ENCODE results near the gene LPAR5. TPM values are rescaled to one million over a fixed set of nuclear protein-coding genes. Genes with fewer than 3 reads are reported as not detected.

Gene LPAR5
- 1 to 10 TPM; 3.1 to 4.5 TPM for total RNA-seq

DNA sequence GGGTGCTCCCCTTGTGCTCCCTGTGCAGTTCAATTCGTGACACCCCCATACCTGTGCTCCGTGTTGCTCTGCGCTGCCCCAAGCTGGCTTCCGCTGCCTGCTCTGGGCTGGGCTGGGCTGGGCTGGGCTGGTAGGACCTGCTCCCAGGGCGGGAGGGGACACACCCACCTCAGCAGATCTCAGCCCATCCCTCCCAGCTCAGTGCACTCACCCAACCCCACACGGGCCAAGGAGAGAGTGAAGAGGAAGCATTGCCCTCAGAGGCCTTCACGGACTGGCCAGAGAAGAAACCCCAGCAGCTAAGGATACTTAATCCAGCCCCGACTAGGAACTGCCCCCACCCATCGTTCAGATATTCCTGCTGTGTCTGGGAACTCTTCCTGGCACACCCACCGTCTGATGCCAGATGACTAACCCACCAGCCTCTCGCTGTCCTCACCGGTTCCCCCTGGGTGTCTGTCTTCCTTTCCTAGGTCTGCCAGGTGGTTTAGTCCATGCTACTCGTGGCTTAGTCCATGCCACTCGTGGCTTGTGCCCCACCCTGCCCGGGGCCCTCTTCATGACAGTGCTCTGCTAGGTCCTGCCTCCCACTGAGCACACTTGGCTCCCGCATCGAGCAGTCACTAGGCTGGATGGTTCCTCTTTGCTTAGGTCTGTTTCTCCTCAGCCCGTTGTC lies at the start of gene LPAR5:
LPAR5 (minus strand) TSS at position 104 of the 676 bp plus-strand sequence. CDS start 14,711 bp downstream, outside the sequence.
- peak; percentile 43 for ATAC-seq (replicated peaks)
- Mint-ChIP-seq H3K4me1 (peaks cover 16% of the 10 kb centered on the region), H3K27me3 (no peaks in the 10 kb centered on the region), H3K27ac (peak within 1 kb of the TSS; percentile 52), H3K9me3 (no peaks in the 10 kb centered on the region), H3K4me3 (peak within 1 kb of the TSS; percentile 50), H3K36me3 (ENCODE audit: low read depth) (no peaks in the 10 kb centered on the region)

DNA sequence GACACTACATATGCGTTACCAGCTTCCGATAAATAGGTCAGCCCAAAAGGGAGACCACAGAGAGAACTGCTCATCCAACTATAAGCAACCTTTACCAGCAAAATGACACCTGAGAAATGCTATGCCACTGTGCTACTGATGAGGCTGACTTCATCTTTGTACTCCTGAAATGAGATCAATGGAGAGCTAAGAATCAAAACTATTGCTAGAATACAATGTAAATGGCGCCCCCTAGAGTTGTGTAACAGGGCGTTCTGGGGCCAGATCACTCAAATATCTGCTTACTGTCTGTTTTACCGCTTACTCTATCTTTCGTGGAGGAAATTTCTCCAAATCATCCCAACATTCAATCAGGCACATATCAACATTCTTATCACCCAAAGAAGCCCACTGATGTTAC lies 48.9 kb upstream of the LPAR5 start:
- H3K4me1 Mint-ChIP-seq = peaks cover 43% of the 10 kb centered on the region
- no peaks in the 10 kb centered on the region for H3K9me3 Mint-ChIP-seq
- H3K4me3 Mint-ChIP-seq = peak overlapping the region; percentile 95
- H3K36me3 Mint-ChIP-seq (ENCODE audit: low read depth) = peaks cover 99% of the 10 kb centered on the region
- H3K27me3 Mint-ChIP-seq = no peaks in the 10 kb centered on the region
- H3K27ac Mint-ChIP-seq = peak overlapping the region; percentile 90
- peak; percentile 42 for ATAC-seq (replicated peaks)

DNA sequence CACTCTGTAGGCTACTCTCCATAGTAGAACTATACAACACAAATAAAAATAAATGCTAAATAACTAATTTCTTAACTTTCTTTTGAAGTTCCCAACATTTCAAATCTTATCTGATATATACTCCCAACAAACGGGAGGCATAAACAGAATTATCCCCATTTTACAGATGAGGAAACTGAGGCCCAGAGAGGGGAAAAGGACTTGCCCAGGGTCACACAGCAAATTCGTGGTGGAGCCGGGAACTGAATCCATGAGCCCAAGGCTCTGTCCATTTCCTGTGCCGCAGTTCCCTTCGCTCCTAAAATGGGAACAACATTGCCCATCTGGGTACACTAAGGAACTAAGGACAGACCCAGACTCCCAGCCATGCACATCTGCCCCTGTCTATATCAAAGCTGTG lies 41.2 kb upstream of the LPAR5 start:
- ATAC-seq (replicated peaks) = no peak
- no peaks in the 10 kb centered on the region for H3K27me3 Mint-ChIP-seq
- H3K36me3 Mint-ChIP-seq (ENCODE audit: low read depth) = peaks cover 100% of the 10 kb centered on the region
- H3K4me3 Mint-ChIP-seq = no peak overlapping the region
- H3K9me3 Mint-ChIP-seq = no peaks in the 10 kb centered on the region
- no peaks in the 10 kb centered on the region for H3K4me1 Mint-ChIP-seq
- no peak overlapping the region for H3K27ac Mint-ChIP-seq

DNA sequence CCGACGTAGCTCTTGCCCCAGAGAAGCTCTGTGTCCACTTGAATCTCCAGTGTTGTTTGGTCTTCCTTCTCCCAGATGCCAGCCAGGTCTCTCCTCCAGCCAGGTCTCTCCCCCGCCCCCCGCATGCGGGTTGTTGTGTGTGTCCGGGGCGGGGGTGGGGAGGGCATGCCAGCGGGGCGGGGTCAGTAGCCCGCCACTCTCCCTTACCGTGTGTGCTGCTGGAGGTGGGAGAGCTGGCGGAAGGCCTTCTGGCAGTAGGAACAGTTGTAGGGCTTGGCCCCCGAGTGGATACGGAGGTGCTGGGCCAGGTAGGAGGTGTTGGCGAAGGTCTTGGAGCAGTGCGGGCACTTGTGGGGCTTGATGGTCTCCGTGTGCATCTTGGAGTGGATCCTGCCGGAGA lies 36.4 kb upstream of the LPAR5 start:
- Mint-ChIP-seq H3K27ac (peak overlapping the region; percentile 38), H3K36me3 (ENCODE audit: low read depth) (peaks cover 100% of the 10 kb centered on the region), H3K4me3 (no peak overlapping the region), H3K27me3 (no peaks in the 10 kb centered on the region), H3K9me3 (no peaks in the 10 kb centered on the region), H3K4me1 (no peaks in the 10 kb centered on the region)
- ATAC-seq (replicated peaks) = no peak

DNA sequence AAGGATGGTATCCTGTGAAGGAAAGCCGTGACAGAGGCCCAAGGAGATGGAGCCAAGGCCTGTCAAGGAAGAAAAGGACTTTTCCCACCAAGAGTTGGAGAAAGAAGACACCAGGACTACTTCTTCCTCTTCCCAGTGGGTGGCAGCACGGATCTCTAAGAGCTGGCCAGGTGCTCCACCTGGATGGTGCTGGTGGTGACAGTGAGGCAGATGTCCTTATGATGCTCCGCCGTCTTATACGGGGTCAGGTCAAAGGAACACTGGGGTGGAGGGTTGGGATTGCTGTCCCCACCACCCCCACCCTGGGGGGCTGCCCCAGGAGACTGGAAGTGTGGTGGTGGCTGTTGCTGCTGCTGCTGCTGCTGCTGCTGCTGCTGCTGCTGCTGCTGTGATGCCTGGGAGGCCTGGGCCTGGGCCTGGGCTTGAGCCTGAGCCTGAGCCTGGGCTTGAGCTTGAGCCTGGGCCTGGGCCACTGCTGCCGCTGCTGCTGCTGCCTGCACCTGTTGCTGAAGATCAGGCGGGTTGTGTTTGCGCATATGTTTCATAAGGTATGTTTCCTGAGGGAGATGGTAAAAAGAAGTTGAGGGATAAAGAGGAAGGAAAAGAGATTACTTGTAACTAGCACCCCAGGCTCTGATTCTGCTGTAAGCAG lies 31.9 kb upstream of the LPAR5 start:
- H3K36me3 Mint-ChIP-seq (ENCODE audit: low read depth) = peaks cover 76% of the 10 kb centered on the region

DNA sequence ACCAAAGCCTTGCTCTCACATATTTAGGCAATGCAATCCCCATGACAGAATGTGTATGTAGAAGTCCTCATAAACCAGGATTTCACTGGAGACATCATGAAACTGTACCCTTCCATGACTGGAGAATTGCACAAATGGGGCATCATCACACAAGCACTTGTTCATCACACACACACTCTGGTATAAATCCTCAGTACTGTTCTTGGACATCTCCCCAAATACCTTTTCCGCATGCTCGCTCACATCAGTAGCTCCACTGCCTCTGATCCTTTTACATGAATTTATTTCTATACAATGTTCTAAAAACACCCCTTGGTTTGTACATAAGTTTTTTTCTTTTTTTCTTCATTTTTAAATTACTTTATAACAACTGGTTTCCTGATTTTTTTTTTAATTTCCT lies 30.5 kb upstream of the LPAR5 start:
- ATAC-seq (replicated peaks) = no peak
- Mint-ChIP-seq H3K36me3 (ENCODE audit: low read depth) (peaks cover 62% of the 10 kb centered on the region), H3K27me3 (no peaks in the 10 kb centered on the region), H3K4me1 (peaks cover 8% of the 10 kb centered on the region), H3K9me3 (no peaks in the 10 kb centered on the region), H3K27ac (no peak overlapping the region), H3K4me3 (no peak overlapping the region)

More for the DNA sequence above, 31.9 kb upstream of the LPAR5 start:
- no peaks in the 10 kb centered on the region for H3K9me3 Mint-ChIP-seq
- H3K27me3 Mint-ChIP-seq = no peaks in the 10 kb centered on the region
- no peak overlapping the region for H3K27ac Mint-ChIP-seq
- ATAC-seq (replicated peaks) = no peak
- H3K4me1 Mint-ChIP-seq = no peaks in the 10 kb centered on the region
- H3K4me3 Mint-ChIP-seq = no peak overlapping the region

DNA sequence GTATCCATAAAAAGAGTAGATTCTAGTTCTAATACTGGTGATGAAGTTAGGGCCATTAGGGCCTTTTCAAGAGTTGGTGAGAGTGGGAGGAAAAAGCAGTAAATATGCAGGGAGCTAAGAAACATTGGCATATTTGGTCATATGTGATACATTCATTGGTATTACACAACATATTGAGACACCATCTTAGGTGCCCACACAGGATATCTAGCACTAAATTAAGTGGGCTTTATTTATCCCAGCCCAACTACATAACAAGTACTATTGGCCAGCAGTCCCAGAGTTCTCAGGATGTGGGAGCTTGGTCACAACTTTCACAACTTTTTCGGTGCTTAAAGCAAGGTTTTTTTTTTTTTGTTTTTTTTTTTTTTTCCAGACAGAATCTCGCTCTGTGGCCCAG lies 29.1 kb upstream of the LPAR5 start:
- Mint-ChIP-seq H3K4me1 (peaks cover 8% of the 10 kb centered on the region), H3K9me3 (no peaks in the 10 kb centered on the region), H3K4me3 (no peak overlapping the region), H3K27me3 (no peaks in the 10 kb centered on the region), H3K27ac (no peak overlapping the region), H3K36me3 (ENCODE audit: low read depth) (peaks cover 48% of the 10 kb centered on the region)
- ATAC-seq (replicated peaks) = no peak

DNA sequence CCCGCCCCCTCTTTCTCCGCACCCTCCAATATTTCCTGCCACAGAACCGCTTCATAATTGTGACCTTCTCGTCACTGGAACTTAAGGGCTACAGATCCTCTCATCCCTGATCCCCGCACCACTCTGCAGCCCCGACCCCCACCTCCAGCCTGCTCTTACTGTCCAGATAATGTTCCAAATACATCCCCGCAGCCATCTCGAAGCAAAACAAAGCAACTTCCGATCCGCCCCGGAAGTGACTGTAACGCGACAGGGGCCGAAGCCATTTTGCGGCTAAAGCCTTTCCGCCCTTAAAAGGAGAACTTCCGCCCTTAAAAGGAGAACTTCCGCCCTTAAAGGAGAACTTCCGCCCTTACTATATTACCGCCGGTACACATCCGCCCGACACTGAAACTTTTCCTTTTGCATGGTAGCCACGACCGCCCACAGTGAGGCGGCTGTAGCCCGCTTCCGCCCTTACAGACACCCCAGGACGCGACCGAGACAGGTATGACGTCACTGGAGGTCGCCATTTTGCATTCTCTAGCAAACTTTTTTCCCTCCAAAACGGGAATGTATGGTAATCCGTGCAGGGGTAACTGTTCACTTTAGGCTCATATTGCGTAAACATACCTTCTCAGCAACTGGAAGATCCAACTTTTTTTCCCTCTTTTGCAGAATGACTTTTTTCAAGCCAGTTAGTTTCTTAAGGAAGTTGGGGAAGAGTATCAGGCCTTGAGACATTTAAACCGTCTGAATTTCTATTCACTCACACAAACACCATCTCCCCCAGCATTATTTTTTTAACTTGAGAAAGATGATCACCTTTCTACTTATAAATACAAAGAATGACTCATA lies 27.4 kb upstream of the LPAR5 start, which contains the start of gene ING4:
ING4 (minus strand) TSS at position 214 of the 837 bp plus-strand sequence; CDS start at position 196, 18 bp downstream.
- ATAC-seq (replicated peaks) = peak; percentile 100
- peaks cover 11% of the 10 kb centered on the region for H3K4me1 Mint-ChIP-seq
- no peaks in the 10 kb centered on the region for H3K27me3 Mint-ChIP-seq
- peak within 1 kb of the TSS; percentile 86 for H3K4me3 Mint-ChIP-seq
- H3K9me3 Mint-ChIP-seq = no peaks in the 10 kb centered on the region
- H3K27ac Mint-ChIP-seq = peak within 1 kb of the TSS; percentile 87
- peaks cover 41% of the 10 kb centered on the region for H3K36me3 Mint-ChIP-seq (ENCODE audit: low read depth)

DNA sequence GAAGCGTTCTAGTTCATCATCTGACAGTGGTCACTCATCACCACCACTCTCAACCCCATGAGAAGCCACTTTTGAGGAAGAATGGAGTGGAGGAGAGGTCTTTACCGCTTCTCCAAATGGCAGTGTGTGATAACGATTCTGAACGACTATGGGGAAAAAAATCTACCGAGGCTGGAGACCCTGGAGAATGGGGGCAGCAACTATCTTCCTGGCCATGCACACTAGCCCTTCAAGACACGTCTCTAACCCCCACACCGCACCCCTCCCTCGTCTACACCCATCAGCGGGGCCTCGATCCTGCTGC lies 26.8 kb upstream of the LPAR5 start:
- peak; percentile 56 for ATAC-seq (replicated peaks)
- Mint-ChIP-seq H3K9me3 (no peaks in the 10 kb centered on the region), H3K4me1 (peaks cover 11% of the 10 kb centered on the region), H3K27ac (peak overlapping the region; percentile 87), H3K4me3 (peak overlapping the region; percentile 86), H3K27me3 (no peaks in the 10 kb centered on the region), H3K36me3 (ENCODE audit: low read depth) (peaks cover 38% of the 10 kb centered on the region)

DNA sequence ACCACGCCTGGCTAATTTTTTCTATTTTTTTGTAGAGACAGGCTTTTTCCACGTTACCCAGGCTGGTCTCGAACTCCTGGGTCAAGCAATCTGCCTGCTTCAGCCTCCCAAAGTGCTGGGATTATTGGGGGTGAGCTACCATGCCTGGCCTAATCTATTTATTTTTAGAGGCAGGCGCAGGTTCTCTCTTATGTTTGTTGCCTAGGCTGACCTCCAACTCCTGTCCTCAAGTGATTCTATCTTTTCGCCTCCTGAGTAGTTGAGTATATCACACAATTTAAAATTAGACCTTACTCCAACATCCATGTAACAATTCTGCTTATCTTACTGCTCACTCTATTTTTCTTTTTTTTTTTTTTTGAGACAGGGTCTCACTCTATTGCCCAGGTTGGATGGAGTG lies 18.2 kb upstream of the LPAR5 start:
- no peak for ATAC-seq (replicated peaks)
- peaks cover 3% of the 10 kb centered on the region for H3K4me1 Mint-ChIP-seq
- H3K9me3 Mint-ChIP-seq = no peaks in the 10 kb centered on the region
- peaks cover 76% of the 10 kb centered on the region for H3K36me3 Mint-ChIP-seq (ENCODE audit: low read depth)
- H3K4me3 Mint-ChIP-seq = no peak overlapping the region
- no peaks in the 10 kb centered on the region for H3K27me3 Mint-ChIP-seq
- H3K27ac Mint-ChIP-seq = no peak overlapping the region

DNA sequence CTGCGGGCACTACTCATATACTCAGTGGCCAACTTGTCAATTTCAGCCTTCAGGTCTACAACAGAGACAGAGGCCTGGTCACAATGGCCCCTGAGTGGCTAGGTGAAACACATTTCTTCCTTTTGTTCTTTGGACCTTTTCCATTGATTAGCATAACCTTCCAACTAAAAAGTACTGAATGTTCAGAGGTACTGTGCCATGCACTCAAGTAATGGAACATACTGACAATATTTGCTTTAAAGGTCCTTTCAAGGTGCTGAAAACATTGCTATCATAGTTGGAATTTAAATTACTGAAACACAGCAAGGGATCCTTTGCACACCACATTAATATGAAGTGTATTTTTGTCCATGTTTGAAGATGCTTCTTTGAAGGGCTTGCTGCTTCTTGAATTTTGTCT lies 17.6 kb upstream of the LPAR5 start:
- Mint-ChIP-seq H3K27ac (no peak overlapping the region), H3K27me3 (no peaks in the 10 kb centered on the region), H3K9me3 (no peaks in the 10 kb centered on the region), H3K36me3 (ENCODE audit: low read depth) (peaks cover 71% of the 10 kb centered on the region), H3K4me1 (no peaks in the 10 kb centered on the region), H3K4me3 (no peak overlapping the region)
- ATAC-seq (replicated peaks) = no peak

DNA sequence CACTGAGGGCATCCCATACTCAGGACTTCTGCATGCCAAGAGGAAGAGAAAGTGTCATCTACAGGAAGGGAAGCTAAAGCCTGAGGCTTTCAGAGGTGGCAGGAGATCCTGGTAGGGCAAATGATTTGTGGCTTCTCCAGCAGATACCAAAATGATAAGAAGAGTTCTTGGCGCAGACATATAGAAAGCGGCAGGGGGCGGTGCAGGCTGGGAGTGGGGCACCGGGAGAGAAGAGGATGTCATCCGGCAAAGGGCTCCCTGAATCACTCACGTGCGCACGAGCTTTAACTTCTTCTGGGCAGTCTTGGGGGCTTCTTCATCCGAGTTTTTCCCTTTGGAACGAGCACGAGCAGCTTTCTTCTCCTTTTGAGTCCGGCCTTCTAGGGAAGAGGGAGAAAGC lies 16.6 kb upstream of the LPAR5 start:
- Mint-ChIP-seq H3K4me3 (no peak overlapping the region), H3K4me1 (peaks cover 5% of the 10 kb centered on the region), H3K36me3 (ENCODE audit: low read depth) (peaks cover 74% of the 10 kb centered on the region), H3K27me3 (no peaks in the 10 kb centered on the region), H3K27ac (no peak overlapping the region), H3K9me3 (no peaks in the 10 kb centered on the region)
- no peak for ATAC-seq (replicated peaks)

DNA sequence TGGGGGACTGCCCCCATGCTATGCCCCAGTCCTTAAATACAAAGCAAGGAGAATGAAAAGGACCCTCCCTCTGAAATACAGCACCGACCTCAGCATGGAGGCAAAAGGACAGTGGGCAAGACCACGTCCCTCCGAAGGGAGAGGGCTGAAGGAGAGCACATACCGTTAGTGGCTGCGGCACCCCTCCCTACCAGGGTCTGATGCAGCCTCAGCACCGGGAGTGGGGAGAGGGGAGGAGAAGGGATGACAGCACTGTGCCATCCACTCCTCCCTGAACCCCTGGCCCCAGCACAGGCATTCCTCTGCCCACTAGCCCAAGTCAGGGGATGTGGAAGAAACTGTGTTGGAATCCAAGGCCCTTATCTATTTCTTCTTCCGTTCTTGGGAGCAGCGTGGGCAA lies 15.1 kb upstream of the LPAR5 start:
- Mint-ChIP-seq H3K36me3 (ENCODE audit: low read depth) (peaks cover 75% of the 10 kb centered on the region), H3K4me1 (peaks cover 5% of the 10 kb centered on the region), H3K4me3 (no peak overlapping the region), H3K9me3 (no peaks in the 10 kb centered on the region), H3K27me3 (no peaks in the 10 kb centered on the region), H3K27ac (no peak overlapping the region)
- ATAC-seq (replicated peaks) = no peak

DNA sequence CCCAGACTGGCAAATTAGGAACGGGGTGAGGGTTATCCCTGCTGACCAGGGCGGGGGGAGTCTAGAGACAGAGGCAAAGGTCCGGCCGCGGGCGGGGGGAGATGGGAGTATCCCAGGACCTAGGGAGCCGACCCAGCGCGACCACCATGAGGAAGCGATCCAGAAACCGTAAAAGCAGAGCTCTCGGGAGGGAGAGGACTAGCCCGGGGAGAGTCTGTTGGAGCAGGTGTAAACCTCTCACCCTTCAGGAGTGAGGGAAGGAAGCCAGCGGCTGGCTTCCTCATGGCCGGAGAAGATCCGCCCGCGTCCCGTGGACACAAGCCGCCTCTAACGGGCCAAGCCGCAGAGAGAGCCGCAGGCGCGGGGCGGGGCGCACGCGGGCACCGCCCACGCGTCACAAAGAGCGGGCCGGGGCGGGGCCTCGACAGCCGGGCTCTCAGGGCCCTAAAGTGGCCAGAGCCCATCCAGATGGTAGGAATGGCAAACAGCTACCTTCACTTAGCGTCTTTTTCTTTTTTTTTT lies 11.4 kb upstream of the LPAR5 start, which contains the start of gene ACRBP:
ACRBP (minus strand) TSS at position 350 of the 522 bp plus-strand sequence; CDS start at position 284, 66 bp downstream.
- peaks cover 6% of the 10 kb centered on the region for H3K9me3 Mint-ChIP-seq
- H3K4me1 Mint-ChIP-seq = peaks cover 5% of the 10 kb centered on the region
- peaks cover 3% of the 10 kb centered on the region for H3K27me3 Mint-ChIP-seq
- H3K27ac Mint-ChIP-seq = peak within 1 kb of the TSS; percentile 13
- H3K4me3 Mint-ChIP-seq = peak within 1 kb of the TSS; percentile 61
- H3K36me3 Mint-ChIP-seq (ENCODE audit: low read depth) = peaks cover 43% of the 10 kb centered on the region
- ATAC-seq (replicated peaks) = peak; percentile 47
